ENCODE measurements around the gene IKZF2.

- TF ChIP-seq POLR2A (IDR thresholded peaks at IDR 0.05; ENCODE audit: low read length) (no peak), GATA1 (IDR thresholded peaks at IDR 0.05; ENCODE audit: low read depth, low read length) (no peak)
These were observed 30.3 kb upstream of the IKZF2 start for GRCh38 chr2:213181712-213182111.

Data from erythroblast (primary cell).